HG02938 (cell line): ENCODE data around the gene AP4E1.
"Not testable (repeated sequence)": the region's sequence is repeated elsewhere in the genome, so short reads cannot be mapped to it uniquely, and the experiment has no call there.

Experiments
- ATAC-seq: cut with Tn5 transposase; IDR thresholded peaks from one replicate; pipeline ENCODE4 v1.9.1; 2021; ENCODE audit warnings: mild to moderate bottlenecking, moderate library complexity; ENCODE audit not compliant: unreplicated experiment

The AP4E1 gene

GRCh38 chr15:50908209-50909009 is at the start of gene AP4E1:
Gene AP4E1, plus strand, starts transcription at chr15:50908683. Its CDS starts 96 bp downstream, at chr15:50908779.
- ATAC-seq = peak; percentile 45

DNA sequence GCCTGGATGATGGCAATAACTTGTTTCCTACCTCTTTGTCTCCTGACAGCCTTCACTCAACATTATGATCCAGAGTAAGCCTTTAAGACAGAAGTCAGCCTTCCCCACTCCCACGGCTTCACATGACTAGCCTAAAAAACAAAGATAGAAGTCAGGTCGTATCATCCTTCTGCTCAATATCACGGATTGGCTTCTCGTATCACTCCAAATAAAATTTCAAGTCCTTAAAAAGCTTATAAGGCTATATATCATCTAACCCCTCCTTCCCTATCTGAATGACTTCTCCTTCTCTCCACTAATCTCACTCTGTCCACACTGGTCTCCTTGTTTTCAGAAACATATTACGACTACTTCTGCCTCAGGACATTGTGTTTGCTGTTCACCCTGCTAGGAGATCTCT is 47.7 kb upstream of the AP4E1 start:
- no peak for ATAC-seq

DNA sequence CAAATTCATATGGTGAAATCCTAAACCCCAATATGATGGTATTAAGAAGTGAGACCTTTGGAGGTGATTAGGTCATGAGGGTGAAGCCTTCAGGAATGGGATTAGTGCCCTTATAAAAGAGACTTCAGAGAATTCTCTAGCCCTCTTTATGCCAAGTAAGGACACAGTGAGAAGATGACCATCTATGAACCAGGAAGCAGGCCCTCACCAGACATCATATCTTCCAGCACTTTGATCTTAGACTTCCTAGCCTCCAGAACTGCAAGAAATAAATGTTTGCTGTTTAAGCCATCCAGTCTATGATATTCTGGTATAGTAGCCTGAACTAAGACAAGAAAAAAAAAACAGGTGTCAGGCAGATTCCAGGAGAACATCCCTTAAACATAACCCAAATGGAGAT is 45.9 kb upstream of the AP4E1 start:
- no peak for ATAC-seq

DNA sequence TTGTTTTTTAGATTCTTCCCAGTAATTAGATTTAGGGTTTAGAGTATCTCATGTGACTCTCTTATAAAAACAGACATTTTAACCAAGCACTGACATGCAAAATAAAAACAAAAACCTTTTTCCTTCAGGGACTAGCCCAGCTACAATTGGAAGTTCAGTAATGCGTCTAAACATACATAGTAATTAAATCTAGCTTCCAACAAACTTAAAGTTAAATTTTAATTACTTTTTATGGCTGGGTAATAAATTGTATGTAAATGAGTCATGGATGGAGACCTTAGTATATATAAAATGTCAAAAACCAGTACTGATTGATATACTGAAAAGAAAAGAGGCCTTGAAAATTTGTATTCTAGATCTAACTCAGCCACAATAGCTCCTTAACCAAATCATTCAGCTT is 43.6 kb upstream of the AP4E1 start:
- no peak for ATAC-seq

DNA sequence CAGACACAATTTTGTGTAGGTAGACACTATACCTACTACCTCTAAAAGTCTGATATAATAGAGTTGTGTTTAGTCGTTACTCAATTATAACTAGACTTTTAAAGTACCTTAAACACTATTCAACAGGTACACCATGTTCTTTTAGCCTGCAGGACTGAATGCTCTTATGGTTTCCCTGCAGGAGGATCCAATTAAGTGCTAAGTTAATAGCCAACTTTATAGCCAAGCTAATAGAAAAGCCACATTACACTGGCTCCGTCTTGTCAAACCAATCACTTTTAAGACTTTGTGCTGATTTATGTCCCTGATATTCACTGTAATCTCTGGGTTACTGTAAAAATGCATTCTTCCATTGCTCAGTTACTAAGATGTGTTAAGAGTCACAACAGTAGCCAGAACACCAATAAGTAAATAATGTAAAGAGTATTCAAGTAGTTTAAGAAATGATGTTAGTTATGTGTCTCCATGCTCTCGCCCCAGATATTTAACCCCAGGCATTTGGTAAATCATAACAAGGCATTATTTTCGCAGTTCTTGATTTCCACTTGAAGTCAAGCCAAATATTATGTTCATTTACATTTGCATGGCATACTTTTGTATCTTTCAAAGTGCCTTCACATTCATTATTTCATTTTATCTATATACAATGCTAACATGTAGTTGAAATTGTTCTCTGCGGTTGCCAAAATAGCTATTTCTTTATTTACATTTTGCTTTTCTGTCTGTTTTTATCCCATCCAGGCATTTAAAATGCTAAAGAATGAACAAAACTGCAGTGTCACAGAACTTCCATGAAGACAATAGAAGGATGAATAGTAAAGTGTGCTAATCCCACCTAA is 42.7 kb upstream of the AP4E1 start:
- no peak for ATAC-seq

GRCh38 chr15:50871832-50872231 is 36.7 kb upstream of the AP4E1 start:
- ATAC-seq = no peak

DNA sequence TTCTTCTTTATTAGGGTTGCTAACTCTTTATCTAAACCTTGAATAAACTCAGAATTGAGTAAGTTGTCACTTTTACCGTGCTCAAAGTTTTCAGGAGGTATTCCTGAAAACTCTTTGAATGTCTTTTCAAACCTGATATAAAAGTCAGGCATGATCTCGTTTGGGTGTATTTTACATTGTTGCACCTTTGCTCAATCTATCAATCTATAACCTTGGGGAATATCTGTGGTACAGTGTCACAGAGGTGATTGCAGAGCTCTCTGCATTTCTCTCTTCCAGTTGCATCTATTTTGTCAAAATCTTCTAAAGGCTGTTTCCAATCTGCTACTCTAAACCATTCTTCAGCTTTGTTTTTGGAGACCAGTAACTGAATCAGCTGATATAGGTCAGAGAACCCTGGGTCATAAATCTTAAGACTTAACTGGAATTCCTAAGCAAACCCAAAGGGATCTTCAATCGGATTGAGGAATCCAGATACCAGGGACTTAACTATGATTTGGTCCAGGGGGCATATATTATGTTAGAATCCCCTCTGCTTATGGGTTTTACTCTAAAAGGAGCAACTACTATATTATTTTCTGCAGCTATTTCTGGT is 35.6 kb upstream of the AP4E1 start:
- ATAC-seq = no peak

- ATAC-seq = peak; percentile 68
Measured at GRCh38 chr15:50873935-50874361, 34.5 kb upstream of the AP4E1 start.

GRCh38 chr15:50875238-50875637 is 33.2 kb upstream of the AP4E1 start:
- not testable (repeated sequence) for ATAC-seq

DNA sequence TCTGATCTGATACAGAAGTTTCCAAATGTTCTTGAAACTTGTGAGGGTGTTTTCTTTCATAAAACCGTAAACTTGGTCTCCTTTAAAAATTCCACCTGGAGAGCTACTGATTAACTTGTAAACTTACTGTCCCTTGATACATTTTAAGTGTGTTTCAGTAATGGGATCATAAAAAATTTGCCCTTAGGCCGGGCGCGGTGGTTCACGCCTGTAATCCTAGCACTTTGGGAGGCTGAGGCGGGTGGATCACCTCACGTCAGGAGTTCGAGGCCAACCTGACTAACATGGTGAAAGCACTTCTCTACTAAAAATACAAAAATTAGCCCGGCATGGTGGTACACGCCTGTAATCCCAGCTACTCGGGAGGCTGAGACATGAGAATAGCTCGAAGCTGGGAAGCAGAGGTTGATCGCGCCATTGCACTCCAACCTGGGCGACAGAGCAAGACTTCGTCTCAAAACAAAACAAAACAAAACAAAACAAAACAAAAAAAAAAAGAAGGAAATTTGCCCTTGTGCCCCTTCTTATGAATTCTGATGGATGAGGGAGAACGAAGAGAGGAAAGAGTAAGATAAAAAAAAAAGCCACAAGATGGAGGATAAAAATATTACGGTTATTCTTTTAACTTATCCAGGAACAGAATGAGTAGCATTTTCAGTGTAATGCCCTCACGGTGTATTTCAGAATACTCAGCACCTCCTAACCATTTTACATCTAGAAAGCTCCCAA is 32.1 kb upstream of the AP4E1 start:
- no peak for ATAC-seq

DNA sequence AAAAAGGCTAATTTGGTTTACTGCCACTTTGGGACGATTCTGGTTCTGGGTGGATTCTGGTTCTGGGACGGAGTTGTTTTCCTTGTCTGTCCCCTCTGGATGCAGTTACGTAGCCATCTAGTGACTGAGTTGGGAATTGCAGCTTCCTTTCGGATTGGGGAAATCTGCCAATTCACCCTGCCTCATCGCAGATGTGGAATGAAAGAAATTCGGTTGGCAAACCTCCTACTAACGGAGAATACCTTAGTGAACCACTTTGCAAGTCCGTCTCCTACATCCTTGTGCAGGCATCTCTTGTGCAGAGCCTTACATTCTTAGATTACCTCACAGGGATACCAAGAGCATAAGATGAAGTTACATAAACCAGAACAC is 31.5 kb upstream of the AP4E1 start:
- no peak for ATAC-seq

GRCh38 chr15:50879016-50879617 is 29.4 kb upstream of the AP4E1 start:
- peak; percentile 68 for ATAC-seq

- no peak for ATAC-seq
Measured at GRCh38 chr15:50880206-50880605, 28.3 kb upstream of the AP4E1 start.

- peak; percentile 45 for ATAC-seq
Measured at GRCh38 chr15:50880651-50881114, 27.8 kb upstream of the AP4E1 start.

- ATAC-seq = no peak
Measured at GRCh38 chr15:50881121-50882048, 27.1 kb upstream of the AP4E1 start.

- ATAC-seq = no peak
Measured at GRCh38 chr15:50883903-50884302, 24.6 kb upstream of the AP4E1 start.

- ATAC-seq = no peak
Measured at GRCh38 chr15:50884540-50884939, 23.9 kb upstream of the AP4E1 start.

- no peak for ATAC-seq
Measured at GRCh38 chr15:50886139-50886467, 22.4 kb upstream of the AP4E1 start.

DNA sequence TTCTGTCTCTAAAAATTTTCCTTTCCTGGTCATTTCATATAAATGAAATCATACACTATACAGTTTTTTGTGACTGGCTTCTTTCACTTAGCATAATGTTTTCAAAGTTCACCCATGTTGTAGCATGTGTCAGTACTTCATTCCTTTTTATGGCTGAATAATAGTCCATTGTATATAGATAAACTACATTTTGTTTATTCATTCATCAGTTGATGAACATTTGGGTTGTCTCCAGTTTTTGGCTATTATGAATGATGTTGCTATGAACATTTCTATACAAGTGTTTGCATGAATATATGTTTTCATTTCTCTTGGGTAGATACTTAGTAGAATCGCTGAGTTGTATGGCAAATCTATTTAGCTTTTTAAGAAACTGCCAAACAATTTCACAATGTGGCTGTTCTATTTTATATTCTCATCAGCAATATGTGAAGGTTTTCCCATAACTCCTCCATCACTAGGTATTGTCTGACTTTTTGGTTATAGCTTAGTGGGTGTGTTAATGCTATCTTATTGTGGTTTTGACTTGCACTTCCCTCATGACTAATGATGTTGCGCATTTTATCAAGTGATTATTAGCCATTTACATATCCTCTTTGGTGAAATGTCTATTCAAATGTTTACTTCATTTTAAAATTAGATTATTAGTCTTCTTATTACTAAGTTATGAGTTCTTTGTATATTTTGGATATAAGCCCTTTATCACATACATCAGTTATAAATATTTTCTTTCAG is 21.7 kb upstream of the AP4E1 start:
- no peak for ATAC-seq
